Forelimb muscle (tissue), 1 donor: ENCODE results near the gene ATG5. TPM values are rescaled to one million over a fixed set of nuclear protein-coding genes. Genes with fewer than 3 reads are reported as not detected.
"Not testable (repeated sequence)": the region's sequence is repeated elsewhere in the genome, so short reads cannot be mapped to it uniquely, and the experiment has no call there.

Experiments
- DNase-seq: peaks from one replicate; pipeline ENCODE4 v3.0.0-alpha.2; 2013; ENCODE audit warnings: low read depth
- polyA plus RNA-seq: library from polyadenylated mRNA; unstranded; fragments of 120-200 nt; gene quantifications from one replicate; pipeline ENCODE4 v1.2.1, GENCODE V29; 2013; ENCODE audit not compliant: insufficient read length

The ATG5 gene
- polyA plus RNA-seq, 1 donor = 22.3 TPM

GRCh38 chr6:106309766-106310373 is 15.7 kb downstream of the ATG5 start:
- DNase-seq = no peak

GRCh38 chr6:106308985-106309384 is 16.6 kb downstream of the ATG5 start:
- no peak for DNase-seq

- no peak for DNase-seq
These were observed 19.8 kb downstream of the ATG5 start for GRCh38 chr6:106305740-106306139.

GRCh38 chr6:106300944-106301343 is 24.6 kb downstream of the ATG5 start:
- no peak for DNase-seq

GRCh38 chr6:106300020-106300780 is 25.4 kb downstream of the ATG5 start:
- DNase-seq = no peak

GRCh38 chr6:106293116-106293515 is 32.4 kb downstream of the ATG5 start:
- DNase-seq = no peak

GRCh38 chr6:106290954-106291353 is 34.6 kb downstream of the ATG5 start:
- DNase-seq = no peak

GRCh38 chr6:106290032-106290431 is 35.5 kb downstream of the ATG5 start:
- no peak for DNase-seq

- no peak for DNase-seq
These were observed 38.3 kb downstream of the ATG5 start for GRCh38 chr6:106287215-106287614.

GRCh38 chr6:106286746-106287145 is 38.8 kb downstream of the ATG5 start:
- no peak for DNase-seq

- no peak for DNase-seq
These were observed 42.1 kb downstream of the ATG5 start for GRCh38 chr6:106283481-106283880.

GRCh38 chr6:106281661-106282060 is 43.9 kb downstream of the ATG5 start:
- no peak for DNase-seq

- DNase-seq = no peak
These were observed 44.5 kb downstream of the ATG5 start for GRCh38 chr6:106281088-106281487.

- DNase-seq = no peak
These were observed 46.4 kb downstream of the ATG5 start for GRCh38 chr6:106279179-106279578.

- DNase-seq = no peak
These were observed 49.9 kb downstream of the ATG5 start for GRCh38 chr6:106275692-106276091.

- no peak for DNase-seq
These were observed 52.5 kb downstream of the ATG5 start for GRCh38 chr6:106273087-106273486.

- no peak for DNase-seq
These were observed 53.3 kb downstream of the ATG5 start for GRCh38 chr6:106272287-106272686.

GRCh38 chr6:106270414-106270813 is 55.1 kb downstream of the ATG5 start:
- no peak for DNase-seq

- DNase-seq = not testable (repeated sequence)
These were observed 56.2 kb downstream of the ATG5 start for GRCh38 chr6:106269268-106269919.

GRCh38 chr6:106268500-106268899 is 57.1 kb downstream of the ATG5 start:
- not testable (repeated sequence) for DNase-seq

- not testable (repeated sequence) for DNase-seq
These were observed 61.1 kb downstream of the ATG5 start for GRCh38 chr6:106264433-106264832.

- not testable (repeated sequence) for DNase-seq
These were observed 65.8 kb downstream of the ATG5 start for GRCh38 chr6:106259748-106260147.

- no peak for DNase-seq
These were observed 66.8 kb downstream of the ATG5 start for GRCh38 chr6:106258726-106259125.
